A673 (cell line): ENCODE results near the gene NRIP3. TPM values are rescaled to one million over a fixed set of nuclear protein-coding genes. Genes with fewer than 3 reads are reported as not detected.

ENCODE experiments used
- BruUV-seq: library from RNA; stranded (reverse); fragments of 400-500 nt; replicated peaks from 2 replicates; lab custom pipeline; 2021; lab: Mats Ljungman, UMichigan
- CTCF ChIA-PET: fragments of 300-600 bp; sonication (Branson Sonifier 250); formaldehyde crosslinking; loops from one replicate; lab custom pipeline; 2022; ENCODE audit warnings: antibody characterized with exemption; lab: Charles Lee
- POLR2A ChIA-PET: fragments of 300-600 bp; sonication (Branson Sonifier 250); formaldehyde crosslinking; loops from one replicate; lab custom pipeline; 2022; ENCODE audit warnings: antibody characterized with exemption; ENCODE audit not compliant: low non-redundant PET; lab: Charles Lee
- DNase-seq: peaks from one replicate; pipeline ENCODE4 v3.0.0-alpha.2; 2015; ENCODE audit warnings: low spot score
- H3K27ac ChIP-seq: fragments of 200-600 bp; sonication (generic); 2 replicates; pipeline ENCODE4 v1.5.1; 2016; ENCODE audit warnings: mixed run types, low read depth, mild to moderate bottlenecking, mixed read lengths, antibody characterized with exemption, low read length; ENCODE audit not compliant: poor library complexity, severe bottlenecking
- H3K27me3 ChIP-seq: fragments of 200-600 bp; sonication (generic); replicated peaks from 2 replicates; pipeline ENCODE4 v1.6.1; 2017; ENCODE audit warnings: mixed run types, low read depth, mild to moderate bottlenecking, mixed read lengths, antibody characterized with exemption, low read length; ENCODE audit not compliant: insufficient read depth, poor library complexity
- H3K36me3 ChIP-seq: fragments of 200-600 bp; sonication (generic); 2 replicates; pipeline ENCODE4 v1.6.1; 2016; ENCODE audit warnings: mixed run types, mild to moderate bottlenecking, mixed read lengths, antibody characterized with exemption, low read length; ENCODE audit not compliant: insufficient read depth, poor library complexity, severe bottlenecking
- H3K4me1 ChIP-seq: fragments of 200-600 bp; sonication (generic); 2 replicates; pipeline ENCODE4 v1.6.1; 2017; ENCODE audit warnings: mixed run types, mild to moderate bottlenecking, mixed read lengths, antibody characterized with exemption, low read length; ENCODE audit not compliant: insufficient read depth, poor library complexity, severe bottlenecking
- H3K4me3 ChIP-seq: fragments of 200-600 bp; sonication (generic); 2 replicates; pipeline ENCODE4 v1.5.1; 2016; ENCODE audit warnings: low read depth, mixed run types, mild to moderate bottlenecking, mixed read lengths, low read length; ENCODE audit not compliant: poor library complexity, severe bottlenecking
- H3K9me3 ChIP-seq: fragments of 200-600 bp; sonication (generic); 2 replicates; pipeline ENCODE4 v1.6.1; 2016; ENCODE audit warnings: mixed run types, low read depth, mild to moderate bottlenecking, mixed read lengths, antibody characterized with exemption, low read length; ENCODE audit not compliant: poor library complexity, severe bottlenecking
- EZH2 ChIP-seq: fragments of 200-600 bp; sonication (generic); IDR thresholded peaks from 2 replicates; pipeline ENCODE4 v1.6.1; 2017; ENCODE audit warnings: borderline replicate concordance, low read depth, mild to moderate bottlenecking, mixed read lengths, antibody characterized with exemption, low read length; ENCODE audit not compliant: poor library complexity, severe bottlenecking
- intact Hi-C: fragments of 100-400 bp; cut with micrococcal nuclease; formaldehyde crosslinking; loops from one replicate; pipeline ENCODE4 v1.10.0; 2022; ENCODE audit not compliant: unreplicated experiment
- total RNA-seq: library from RNA; stranded (reverse); gene quantifications from 2 replicates; pipeline ENCODE4 v1.2.3, GENCODE V29; 2021
- TF ChIP-seq, protein P1 (sequence below): fragments of 300-800, 200-600 bp; sonication (generic); conservative IDR thresholded peaks from 2 replicates; pipeline ENCODE4 v1.5.1; 2017; ENCODE audit warnings: low read depth, mild to moderate bottlenecking, antibody characterized with exemption, low read length, moderate library complexity, mixed read lengths

The NRIP3 gene
- total RNA-seq, 1 experiment from 2014 or later, result 2.2 TPM

DNA sequence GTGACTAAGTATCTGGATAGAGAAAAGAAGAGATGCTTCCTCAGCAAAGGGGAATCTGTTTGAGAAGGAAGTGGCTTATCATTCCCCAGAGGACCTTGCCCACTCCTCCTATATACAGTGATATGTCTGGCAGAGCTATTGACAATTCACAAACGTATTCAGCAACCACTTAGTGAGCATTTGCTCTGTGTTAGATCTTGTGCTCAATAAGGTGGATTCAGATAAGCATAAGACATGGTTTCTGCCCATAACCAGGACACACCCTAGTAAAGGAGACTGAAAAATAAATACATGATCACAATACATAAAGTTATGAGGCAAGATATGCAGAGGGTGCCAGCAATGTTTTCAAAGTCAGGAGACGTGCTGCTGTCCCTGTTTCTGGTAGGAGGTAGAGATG is 41.0 kb downstream of the NRIP3 start:
- TSS peak; percentile 33 for BruUV-seq
- Histone ChIP-seq H3K27me3 (no peaks in the 10 kb centered on the region), H3K4me1 (no peaks in the 10 kb centered on the region), H3K27ac (no peak overlapping the region), H3K4me3 (peak overlapping the region; percentile 92), H3K9me3 (no peaks in the 10 kb centered on the region), H3K36me3 (no peaks in the 10 kb centered on the region)
- no peak for DNase-seq
- POLR2A ChIA-PET, result no interaction called here
- intact Hi-C loops, result loop anchor here (10.0 kb wide), 1 partner anchor 278 kb away; the partner anchor contains the start of genes RPL27A and TRIM66
- CTCF ChIA-PET, result no interaction called here
- TF ChIP-seq EZH2, result no peak
- TF ChIP-seq, protein P1, sequence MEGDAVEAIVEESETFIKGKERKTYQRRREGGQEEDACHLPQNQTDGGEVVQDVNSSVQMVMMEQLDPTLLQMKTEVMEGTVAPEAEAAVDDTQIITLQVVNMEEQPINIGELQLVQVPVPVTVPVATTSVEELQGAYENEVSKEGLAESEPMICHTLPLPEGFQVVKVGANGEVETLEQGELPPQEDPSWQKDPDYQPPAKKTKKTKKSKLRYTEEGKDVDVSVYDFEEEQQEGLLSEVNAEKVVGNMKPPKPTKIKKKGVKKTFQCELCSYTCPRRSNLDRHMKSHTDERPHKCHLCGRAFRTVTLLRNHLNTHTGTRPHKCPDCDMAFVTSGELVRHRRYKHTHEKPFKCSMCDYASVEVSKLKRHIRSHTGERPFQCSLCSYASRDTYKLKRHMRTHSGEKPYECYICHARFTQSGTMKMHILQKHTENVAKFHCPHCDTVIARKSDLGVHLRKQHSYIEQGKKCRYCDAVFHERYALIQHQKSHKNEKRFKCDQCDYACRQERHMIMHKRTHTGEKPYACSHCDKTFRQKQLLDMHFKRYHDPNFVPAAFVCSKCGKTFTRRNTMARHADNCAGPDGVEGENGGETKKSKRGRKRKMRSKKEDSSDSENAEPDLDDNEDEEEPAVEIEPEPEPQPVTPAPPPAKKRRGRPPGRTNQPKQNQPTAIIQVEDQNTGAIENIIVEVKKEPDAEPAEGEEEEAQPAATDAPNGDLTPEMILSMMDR, result no peak

DNA sequence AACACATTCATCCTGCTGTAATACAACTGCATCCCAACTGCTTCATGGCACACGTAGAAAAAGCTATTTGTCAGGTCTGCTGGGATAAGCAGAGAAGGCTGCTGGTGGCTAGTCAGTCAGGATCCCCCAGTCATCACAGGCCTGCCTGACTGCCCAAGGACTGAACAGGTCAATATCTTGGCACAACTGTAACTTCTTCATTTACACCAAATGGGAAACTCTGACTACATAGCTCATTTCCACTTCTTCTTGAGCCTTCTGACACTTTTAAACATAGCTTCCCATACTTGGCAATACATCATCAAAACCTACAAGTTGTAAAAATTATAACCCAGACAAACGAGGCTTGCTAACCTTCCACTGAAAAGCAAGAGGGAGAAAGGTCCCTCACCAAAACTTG is 42.4 kb downstream of the NRIP3 start:
- no TSS peak for BruUV-seq
- intact Hi-C loops, result loop anchor here (10.0 kb wide), 1 partner anchor 277 kb away; the partner anchor contains the start of genes RPL27A and TRIM66

DNA sequence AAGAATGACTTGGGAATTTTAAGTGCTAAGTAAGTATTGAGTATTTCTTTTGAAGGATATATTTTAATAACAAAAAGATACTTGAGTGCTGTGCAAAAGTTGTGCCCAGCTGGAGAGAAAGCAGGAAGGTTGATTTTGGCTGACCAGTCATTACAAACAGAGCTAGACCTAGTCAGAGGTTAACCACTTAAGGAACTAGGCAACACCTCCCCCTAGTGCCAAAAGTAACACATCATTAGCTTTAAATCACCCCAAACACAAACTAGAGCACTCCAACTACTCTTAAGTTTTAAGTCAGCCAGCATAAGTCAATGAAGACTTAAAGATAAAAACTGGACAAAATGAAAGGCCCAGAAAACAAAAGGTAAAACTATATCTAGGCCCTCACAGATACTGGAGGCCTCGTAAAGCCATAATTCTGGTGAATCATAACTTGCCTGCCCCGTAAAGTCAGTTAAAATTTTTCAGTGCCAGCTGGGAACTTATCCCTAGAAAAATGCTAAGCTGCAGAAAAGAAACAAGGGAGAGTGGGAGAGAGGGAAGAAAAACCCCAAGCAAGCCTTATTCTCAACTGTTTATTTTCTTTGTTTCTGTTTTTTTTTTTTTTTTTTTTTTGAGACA is 44.1 kb downstream of the NRIP3 start:
- Histone ChIP-seq H3K4me3 (no peak overlapping the region), H3K36me3 (no peaks in the 10 kb centered on the region), H3K4me1 (no peaks in the 10 kb centered on the region), H3K27me3 (no peaks in the 10 kb centered on the region), H3K27ac (no peak overlapping the region), H3K9me3 (no peaks in the 10 kb centered on the region)
- DNase-seq, result peak; percentile 66
- no peak for TF ChIP-seq EZH2
- TF ChIP-seq, protein P1, result peak; percentile 68
- BruUV-seq, result no TSS peak
- intact Hi-C loops, result loop anchor here (1.0 to 10.0 kb wide), 2 partner anchors 45 to 275 kb away; partner anchors contain the start of genes RPL27A and TRIM66
- ChIA-PET CTCF (interaction anchor here (0.5 to 1.6 kb wide), 9 partner anchors 35 to 697 kb away, joined by 3 to 8 read pairs (median 3); no protein-coding TSS in a partner anchor), POLR2A (no interaction called here)

More for the DNA sequence above, 42.4 kb downstream of the NRIP3 start:
- Histone ChIP-seq H3K4me1 (no peaks in the 10 kb centered on the region), H3K36me3 (no peaks in the 10 kb centered on the region), H3K9me3 (no peaks in the 10 kb centered on the region), H3K27ac (no peak overlapping the region), H3K4me3 (no peak overlapping the region), H3K27me3 (no peaks in the 10 kb centered on the region)
- TF ChIP-seq EZH2, result no peak
- TF ChIP-seq, protein P1, result no peak
- ChIA-PET POLR2A (no interaction called here), CTCF (interaction anchor here (0.7 kb wide), 1 partner anchor 176 kb away, joined by 3 read pairs; no protein-coding TSS in a partner anchor)
- DNase-seq, result no peak
